T47D (cell line): ENCODE measurements around the gene TBX15.
A peak's percentile ranks its signal among the peaks of the same experiment; 100 is the strongest.

ENCODE experiments used
- DNase-seq, 2 experiments: peaks; one replicate each; pipeline versions ENCODE4 v3.0.0 to v3.0.0-alpha.2; 2011 to 2012; ENCODE audit warnings: low read depth in 1 of 2, low spot score in 1 of 2
- JUND ChIP-seq: IDR thresholded peaks from 2 replicates; pipeline ENCODE4 v1.6.1; 2012; ENCODE audit warnings: low read depth
- in situ Hi-C: cut with HindIII; loops from 2 replicates; pipeline ENCODE4 v1.10.0; 2016; ENCODE audit warnings: low sequenced_read_pairs, low pct_unique_long_range_greater_than_20kb

TBX15 gene

DNA sequence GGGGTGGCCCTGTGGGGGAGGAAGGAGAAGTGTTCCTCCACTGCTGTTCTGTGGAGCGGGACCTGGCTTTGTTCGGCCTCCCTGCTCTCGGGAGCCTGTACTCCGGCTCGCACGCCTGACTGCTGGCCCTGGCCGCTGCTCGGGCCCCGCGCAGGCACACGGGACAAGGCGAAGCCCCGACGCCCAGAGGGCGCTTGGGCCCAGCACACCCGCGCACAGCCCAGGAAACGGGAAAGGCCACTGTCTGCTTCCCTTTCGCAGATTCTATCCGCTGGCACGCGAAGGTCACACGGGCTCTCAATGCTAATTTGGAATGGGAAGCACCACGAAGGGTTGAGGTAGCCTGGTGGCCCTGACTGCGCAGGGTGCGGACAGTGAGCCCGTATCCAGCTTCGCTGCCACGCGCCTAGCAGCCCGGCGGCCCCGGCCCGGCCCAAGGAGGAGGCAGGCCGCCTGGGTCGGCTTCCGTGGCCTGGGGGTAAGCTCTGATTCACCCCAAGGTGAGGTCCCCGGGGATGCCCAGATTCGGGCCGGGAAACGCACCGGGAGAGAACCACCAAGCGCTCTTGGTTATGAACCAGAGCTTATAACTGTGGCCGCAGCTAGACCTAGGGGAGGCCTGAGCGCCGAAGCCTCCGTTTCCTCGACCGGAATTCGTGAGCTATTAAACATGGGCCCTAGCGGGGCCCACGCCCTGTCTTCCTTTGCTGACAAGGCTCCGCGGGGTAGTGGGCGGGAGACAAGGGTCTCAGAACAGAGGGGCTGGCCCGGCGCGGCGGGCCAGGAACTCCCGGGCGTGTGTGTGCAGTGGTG lies 19.7 kb upstream of the TBX15 start:
- in situ Hi-C loops = no loop called here
- TF ChIP-seq JUND = no peak
- DNase-seq = no peak

GRCh38 chr1:119007339-119007669 lies 19.2 kb upstream of the TBX15 start:
- in situ Hi-C loops = no loop called here
- TF ChIP-seq JUND = no peak
- no peak for DNase-seq

DNA sequence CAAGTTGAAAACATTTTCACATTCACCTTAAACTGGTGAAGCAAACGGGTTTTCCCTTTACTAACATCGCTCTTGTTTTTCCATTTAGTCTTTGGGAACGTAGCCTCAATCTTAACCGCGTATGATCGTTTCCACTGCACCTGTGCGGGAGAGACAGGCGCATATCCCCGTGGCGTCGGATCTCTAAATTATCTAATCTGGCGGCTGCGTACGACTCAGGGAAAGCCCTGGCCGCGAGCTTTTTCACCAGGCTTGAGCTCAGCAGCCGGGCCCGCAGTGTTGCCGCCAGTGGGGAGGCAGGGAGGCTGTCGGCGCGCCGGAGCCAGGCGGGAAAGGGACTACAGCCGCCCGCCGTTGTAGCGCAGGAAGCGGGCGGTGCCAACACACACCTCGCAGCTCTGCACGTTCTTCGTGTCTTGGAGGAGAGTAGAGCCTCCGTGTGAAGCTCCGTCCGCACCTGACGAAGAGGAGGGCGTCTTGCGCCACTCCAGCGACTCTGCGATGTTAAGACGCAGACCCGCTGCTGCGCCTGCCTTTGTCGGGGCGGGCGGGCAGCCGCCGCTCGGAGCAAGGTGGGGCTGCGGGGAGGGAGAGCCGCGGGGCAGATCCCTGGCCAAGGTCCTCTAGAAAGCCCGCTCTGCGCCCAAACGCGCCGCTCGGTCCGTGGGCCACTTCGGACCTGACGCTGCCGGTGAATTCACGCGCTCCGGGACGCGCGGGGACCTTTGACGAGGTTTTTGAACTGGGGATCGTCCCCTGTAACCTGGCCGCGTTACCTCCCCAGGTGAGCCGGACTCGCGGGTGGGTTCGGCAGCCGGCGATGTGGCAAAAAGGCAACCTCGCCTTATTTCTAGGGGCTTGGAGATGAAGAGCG lies 18.5 kb upstream of the TBX15 start:
- in situ Hi-C loops = no loop called here
- TF ChIP-seq JUND = no peak
- no peak for DNase-seq

DNA sequence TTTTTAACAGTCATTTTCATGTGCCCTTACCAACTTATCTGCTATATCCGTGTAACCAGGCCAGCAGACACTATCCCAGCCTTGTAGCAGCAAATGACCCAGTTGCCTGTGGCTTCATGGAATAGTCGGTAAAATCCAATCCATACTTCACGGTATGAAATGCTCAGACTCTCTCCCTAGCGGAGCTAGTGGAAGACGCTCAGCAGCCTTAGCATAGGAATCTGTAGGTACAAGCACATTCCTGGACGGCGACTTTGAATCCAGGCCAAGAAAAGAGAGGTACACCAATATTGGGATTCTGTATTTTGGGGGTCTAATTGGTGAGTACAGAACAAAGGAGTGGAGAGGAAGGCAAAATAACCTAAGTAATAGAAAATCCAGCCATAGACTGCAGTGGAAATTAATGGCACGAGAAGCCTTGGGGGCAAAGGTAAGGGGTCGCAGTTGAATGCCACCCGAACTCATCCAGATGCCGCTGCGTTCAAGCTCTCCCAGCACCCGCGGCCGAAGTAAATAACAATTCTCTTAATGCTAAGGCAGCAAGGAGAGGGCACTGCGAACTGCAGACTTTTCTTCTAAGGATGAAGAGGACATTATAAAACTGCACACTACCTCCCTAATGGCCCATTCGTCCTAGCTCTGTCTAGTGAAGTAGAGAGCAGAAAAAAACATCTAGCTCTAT lies 17.7 kb upstream of the TBX15 start:
- in situ Hi-C loops = no loop called here
- no peak for TF ChIP-seq JUND
- DNase-seq = no peak

- TF ChIP-seq JUND = no peak
- in situ Hi-C loops = no loop called here
Measured at GRCh38 chr1:119004781-119005180, 16.6 kb upstream of the TBX15 start.

GRCh38 chr1:119004129-119004527 lies 16.0 kb upstream of the TBX15 start:
- DNase-seq = no peak
- no peak for TF ChIP-seq JUND
- in situ Hi-C loops = no loop called here

More at GRCh38 chr1:119004781-119005180, 16.6 kb upstream of the TBX15 start:
- DNase-seq = no peak

DNA sequence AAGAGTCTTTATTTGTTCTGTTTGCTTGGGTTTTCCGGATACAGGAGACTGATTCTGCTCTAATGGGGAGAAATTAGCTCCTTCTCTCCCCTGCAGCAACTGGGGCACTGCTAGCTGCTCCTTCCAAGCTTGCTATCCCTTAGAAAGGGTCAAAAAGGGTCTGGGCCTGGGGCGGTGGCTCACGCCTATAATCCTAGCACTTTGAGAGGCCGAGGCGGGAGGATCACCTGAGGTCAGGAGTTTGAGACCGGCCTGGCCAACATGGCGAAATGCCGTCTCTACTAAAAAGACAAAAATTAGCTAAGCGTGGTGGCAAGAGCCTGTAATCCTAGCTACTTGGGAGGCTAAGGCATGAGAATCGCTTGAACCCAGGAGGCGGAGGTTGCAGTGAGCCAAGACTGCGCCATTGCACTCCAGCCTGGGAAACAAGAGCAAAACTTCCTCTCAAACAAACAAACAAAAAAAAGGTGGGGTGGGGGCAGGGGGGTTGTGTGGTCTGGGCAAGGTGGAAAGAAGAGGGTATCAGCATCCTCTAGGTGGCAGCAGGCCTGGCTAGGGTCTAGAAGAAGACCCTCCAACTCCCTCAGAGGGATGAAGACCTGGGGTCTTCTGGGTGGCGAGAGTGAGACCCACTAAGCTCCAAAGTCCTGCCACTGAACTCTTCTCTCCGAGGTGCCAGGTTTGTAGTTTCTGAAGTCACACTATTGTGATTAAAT lies 15.4 kb upstream of the TBX15 start:
- no peak for DNase-seq
- TF ChIP-seq JUND = no peak
- in situ Hi-C loops = no loop called here

DNA sequence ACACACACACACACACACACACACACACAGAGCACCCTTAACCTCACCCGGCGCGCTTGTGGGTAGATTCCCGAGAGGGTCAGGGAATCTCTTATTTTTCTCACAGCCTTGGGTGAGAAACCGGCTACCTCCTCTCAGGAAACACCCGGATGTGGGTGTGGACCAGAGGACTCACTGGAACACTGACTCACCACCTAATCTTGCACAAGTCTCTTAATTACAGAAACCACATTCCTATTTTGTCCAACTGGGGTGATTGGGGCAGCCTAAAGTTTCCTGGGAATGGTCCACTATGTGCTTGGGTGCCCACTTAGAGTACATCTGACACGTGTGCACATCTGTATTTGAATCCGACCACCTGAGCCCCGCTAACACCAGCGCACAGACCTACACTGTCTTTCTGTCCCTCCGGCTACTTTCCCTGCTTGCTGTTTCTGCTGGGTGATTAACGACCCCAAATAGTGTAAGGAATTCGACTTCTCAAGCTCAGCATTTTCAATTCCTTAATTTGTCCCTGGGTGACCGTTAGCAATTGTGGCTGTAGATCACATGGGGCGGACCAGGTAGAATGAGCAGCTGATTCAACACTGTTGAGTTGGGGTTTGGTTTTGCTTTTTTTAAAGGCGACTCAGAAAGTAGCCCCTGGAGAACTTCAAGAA lies 14.0 kb upstream of the TBX15 start:
- in situ Hi-C loops = no loop called here
- TF ChIP-seq JUND = no peak

DNA sequence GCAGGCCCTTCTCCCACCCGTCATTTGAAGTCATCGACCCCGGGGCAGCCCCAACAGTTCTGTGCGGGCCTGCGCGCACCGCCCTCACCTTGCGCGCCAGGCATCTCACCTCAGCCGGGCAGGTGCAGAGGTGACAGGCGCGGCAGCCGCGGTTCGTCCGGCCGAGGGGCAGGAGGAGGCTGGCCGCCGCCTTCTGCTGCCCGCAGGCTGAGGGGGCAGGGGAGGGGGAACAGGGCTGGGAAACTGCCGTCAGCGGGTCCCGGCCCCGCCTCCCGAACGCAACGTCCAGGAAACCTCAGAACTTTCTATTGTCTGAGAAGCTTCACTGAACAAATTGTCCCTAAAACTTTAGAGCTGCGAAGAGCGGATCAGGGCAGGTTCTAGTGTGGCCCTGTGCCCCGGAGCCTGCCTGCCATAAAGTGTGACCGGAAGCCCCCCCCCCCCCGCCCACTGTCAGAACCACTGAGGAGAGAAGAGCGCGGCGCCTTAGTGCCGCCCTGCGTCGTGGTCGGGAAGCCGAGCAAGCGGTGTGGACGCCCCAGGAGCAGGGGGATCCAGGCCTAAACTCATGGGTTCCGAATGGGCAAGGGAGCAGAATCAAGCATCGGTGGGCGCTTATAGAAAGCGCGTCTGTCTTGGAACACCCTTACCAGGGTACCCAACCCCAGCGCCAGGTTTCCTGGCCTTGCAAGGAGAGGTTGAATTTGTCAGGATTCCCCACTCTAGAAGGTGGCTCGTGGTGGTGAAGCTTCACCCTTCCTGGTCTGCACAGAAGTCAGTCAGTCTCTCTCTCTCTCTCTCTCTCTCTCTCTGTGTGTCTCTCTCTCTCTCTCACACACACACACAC lies 13.3 kb upstream of the TBX15 start:
- no peak for TF ChIP-seq JUND
- in situ Hi-C loops = no loop called here
- DNase-seq = no peak

More for the DNA sequence above, 14.0 kb upstream of the TBX15 start:
- DNase-seq = peak in 1 of 2 experiments; percentile 4

- in situ Hi-C loops = no loop called here
- TF ChIP-seq JUND = no peak
- no peak for DNase-seq
Measured at GRCh38 chr1:119000371-119001180, 12.4 kb upstream of the TBX15 start.
